GM21381 (cell line): Measurements from ENCODE around the gene DGCR8.
"Not testable (repeated sequence)": the region's sequence is repeated elsewhere in the genome, so short reads cannot be mapped to it uniquely, and the experiment has no call there.

Experiments used
- ATAC-seq: cut with Tn5 transposase; IDR thresholded peaks from one replicate; pipeline ENCODE4 v1.9.1; 2021; ENCODE audit warnings: mild to moderate bottlenecking, moderate library complexity; ENCODE audit not compliant: unreplicated experiment

Gene DGCR8

DNA sequence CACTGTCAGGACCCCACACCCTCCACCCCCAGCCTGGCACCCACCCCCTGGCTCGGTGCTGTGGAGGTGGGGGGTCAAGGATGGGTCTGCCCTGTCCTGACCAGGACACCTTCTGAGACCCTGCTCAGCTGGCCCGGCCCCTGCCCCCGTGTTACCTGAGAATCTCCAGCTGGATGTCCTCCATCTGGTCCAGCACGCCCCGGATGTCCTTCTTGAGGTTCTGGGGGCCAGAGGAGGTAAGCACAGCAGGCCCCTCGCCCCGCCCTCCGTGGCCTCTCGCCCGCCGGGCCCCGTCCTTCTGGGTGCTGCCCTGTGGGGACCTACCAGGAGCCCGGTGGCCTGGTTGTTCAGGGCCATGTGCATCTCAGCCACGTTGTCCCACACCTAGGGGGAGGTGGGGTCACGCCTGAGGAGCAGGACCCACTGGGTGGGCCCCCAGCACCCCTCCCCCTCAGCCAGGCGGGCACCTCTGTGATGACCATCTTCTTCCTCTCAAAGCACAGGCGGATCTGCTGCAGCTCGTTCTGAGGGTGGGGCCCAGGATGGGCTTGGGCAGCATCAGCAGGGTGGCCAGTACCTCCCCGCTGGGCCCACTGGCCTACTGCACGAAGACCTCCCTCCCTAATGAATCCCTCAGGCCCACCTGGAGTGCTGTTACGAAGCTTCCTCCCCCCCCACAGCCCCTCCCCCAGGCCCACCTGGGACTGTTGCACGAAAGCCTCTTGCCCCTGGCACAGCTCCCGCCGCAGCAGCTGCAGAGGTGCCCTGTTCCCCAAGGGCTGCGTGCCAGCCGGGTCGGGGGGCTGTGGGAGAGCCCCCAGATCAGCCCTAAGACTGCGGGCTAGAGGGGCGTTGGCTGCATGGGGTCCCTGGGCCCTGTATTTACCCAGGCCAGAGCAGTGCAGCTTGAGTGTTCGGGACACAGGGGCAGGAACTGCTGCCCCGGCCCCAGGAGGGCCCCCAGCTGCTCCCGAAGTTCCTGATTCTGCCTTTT lies 69.5 kb downstream of the DGCR8 start:
- no peak for ATAC-seq

DNA sequence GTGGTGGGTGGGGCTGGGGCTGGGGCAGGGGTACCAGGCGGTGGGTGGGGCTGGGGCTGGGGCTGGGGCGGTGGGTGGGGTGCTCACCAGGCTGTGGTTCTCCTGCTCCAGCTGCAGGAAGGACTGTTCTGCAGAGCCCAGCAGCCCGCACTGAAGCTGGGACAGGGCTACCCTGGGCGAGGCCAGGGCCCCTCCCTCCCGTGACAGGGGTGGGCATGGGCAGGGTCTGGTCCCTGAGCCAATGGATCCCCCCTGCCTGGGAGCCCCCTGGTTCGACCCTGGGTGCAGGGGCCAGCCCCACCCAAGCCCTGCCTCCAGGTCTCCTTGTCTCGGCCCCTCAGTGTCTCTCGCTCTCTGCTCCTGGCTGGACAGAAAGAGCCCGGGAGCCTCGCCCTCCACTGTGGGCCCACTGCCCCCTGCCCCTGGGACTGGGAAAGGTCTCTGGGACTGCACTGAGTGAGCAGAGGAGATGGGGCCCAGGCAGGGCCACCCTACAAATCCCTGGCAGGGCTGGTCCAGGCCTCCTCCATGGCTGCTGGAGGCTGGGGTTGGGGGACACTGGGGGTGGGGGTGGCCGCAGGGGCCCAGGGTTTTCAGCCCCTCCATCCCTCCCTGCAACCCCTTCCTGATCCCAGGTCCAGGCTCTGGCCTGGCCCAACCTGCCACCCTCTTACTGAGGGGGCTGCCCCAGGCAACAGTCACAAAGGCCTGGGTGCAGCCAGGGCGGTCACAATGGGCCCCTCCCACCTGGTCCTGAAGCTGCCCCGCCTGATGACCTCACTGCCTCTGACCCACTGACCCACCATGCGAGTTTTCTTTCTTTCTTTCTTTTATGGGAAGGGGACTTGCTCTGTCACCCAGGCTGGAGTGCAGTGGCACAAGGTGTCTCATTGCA lies 70.6 kb downstream of the DGCR8 start, which contains the start of gene CCDC188:
TSS of gene CCDC188 (minus strand) at position 675 of the 895 bp plus-strand sequence. CDS start at position 606, 69 bp downstream.
- no peak for ATAC-seq

DNA sequence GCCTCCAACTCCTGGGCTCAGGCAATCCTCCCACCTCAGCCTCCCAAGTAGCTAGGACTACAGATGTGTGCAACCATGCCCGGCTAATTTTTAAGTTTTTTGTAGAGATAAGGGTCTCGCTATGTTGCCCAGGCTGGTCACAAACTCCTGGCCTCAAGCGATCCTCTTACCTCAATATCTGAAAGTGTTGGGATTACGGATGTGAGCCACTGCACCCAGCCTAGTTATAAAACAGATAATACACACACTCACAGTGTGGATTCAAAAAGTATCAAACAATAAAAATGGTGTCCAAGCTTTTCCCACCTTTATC lies 71.2 kb downstream of the DGCR8 start:
- no peak for ATAC-seq

DNA sequence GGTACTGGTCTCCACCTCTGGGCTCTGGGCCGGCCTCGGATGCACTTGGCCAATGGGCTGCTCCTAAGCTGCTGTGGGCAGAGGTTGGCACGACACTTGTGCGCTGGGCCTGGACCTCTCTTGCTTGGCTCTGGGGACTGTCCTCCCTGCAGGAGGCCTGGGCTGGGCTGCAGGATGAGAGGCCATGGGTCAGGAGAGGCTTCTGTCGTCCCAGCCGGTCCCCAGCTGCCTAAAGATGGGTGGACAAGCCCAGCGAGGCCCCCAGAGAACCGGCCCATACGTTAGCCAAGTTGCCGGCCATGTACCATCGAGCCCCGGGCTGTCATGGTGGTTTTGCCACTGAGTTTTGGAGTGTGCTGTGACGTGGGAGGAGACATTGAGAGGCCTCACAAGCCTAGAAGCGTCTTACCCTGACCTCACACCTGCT lies 72.4 kb downstream of the DGCR8 start:
- no peak for ATAC-seq

DNA sequence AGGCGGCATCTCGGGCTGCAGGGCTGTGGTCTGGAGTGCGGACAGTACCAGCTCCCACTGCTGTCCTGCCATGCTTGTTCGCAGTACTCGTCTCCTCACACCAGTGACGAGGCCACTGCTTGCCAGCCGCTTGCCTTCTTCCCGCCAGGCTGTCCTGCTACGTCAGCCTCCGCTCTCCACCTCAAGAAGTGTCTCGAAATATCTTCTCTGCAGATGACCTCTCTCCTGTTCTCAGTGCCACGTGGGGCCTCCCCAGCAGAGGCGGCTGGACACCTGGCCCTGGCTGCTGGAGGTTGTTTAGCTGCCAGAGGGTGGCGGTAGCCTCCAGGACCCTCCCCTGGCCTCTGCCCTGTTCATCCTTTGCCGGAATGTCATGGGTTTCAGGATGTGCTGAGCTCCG lies 73.9 kb downstream of the DGCR8 start:
- ATAC-seq, result no peak

DNA sequence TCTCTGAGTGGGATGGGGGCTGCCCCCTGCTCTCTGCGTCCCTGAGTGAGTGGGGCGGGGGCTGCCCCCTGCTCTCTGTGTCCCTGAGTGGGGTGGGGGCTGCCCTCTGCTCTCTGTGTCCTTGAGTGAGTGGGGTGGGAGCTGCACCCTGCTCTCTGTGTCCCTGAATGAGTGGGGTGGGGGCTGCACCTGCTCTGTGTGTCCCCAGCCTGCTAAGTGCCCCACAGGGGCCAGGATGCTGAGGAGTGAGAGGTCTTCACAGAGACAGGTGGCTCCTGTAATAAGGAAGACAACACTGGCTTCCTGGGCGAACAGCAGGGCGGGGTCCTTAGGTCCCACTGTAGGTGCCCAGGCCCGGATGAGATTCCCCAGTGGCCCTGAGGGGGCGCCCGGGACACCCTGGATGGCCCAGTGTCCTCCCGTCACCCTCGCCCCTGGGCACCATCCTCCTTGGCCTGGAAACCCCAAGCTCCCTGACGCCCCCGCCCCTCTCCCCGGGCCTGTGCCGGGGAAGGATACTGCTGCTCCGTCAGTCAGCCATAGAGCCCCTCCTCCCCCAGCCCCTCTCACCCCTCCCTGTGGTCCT lies 74.7 kb downstream of the DGCR8 start:
- ATAC-seq, result no peak

DNA sequence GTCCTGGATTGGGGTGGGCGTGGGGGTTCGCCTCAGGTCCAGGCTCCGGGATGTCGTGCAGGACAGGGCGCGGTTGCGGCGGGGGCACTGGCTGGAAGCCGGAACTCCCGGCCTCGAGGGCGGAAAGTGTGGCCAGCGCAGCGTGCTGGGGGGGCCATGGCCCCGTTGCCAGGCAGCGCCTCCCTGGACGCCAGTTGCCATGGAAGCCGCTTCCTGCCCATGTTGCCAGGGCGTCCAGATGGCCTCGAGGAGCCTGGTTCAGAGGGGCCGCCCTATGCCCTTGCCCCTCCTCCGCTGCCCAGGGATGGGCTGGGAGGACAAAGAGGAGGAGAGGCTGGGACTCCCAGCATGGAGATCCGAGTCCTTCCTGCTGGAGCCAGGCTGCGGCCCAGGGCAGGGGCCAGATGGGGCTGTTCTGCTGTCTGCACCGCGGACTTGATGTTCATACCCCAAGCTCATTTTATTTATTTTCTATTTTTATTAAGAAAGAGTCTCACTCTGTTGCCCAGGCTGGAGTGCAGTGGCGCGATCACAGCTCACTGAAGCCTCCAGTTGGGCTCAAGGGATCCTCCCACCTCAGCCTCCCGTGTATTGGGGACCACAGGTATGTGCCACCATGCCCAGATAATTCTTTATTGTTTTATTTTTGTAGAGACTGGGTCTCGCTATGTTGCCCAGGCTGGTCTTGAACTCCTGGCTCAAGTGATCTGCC lies 75.4 kb downstream of the DGCR8 start:
- ATAC-seq, result no peak

DNA sequence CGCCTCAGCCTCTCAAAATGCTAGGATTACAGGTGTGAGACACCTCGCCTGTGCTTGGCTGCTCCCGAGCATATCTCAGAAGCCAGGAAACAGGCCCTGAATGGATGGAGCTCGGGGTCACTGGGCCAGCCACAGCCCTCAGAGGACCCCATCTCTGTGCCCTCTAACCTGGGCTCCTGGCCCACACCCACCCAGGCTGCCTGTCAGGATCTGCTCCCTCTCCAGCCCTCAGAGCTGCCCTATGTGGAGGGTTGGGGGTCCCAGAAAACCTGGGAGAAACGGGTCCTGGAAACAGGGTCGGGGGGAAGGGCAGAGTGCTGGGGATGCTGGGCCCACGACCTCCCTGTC lies 76.0 kb downstream of the DGCR8 start:
- no peak for ATAC-seq

DNA sequence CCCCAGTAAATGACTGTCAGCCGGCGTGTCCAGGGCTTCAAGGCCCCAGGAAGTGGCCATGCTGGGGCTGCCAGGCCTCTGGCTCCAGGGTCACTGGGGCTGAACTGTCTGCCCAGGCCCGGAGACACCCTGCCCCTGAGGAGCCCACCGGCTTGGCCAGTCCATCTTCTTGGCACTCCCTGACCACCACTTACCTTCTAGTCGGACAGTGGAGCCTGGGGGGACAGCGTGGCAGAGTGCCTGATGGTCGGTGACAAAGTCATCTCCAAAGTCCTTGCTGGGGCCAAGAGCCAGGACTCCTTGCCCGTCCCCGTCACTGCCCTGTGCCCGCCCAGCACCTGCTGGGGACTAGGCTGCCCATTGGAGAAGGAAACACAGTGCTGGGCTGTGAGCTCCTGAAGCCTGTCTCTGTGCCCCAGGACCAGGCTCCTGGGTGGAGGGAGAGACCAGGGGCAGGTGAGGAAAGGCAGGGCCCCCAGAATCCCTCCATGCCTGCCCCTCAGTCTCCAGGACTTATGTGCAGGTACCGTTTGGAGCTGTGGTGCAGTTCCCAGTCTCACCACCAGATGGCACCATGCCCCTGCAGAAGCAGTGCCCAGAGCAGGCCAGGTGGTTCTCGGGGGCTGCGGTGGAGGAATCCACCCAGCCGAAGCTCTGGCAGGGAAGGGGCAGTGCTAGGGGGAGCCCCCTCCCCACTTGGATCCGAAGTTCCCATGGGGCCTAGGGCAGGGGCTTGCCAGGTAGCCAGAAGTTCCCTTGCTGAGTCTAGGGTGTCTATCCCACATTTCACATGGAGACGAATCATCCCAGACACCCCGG lies 76.8 kb downstream of the DGCR8 start:
- ATAC-seq, result no peak

DNA sequence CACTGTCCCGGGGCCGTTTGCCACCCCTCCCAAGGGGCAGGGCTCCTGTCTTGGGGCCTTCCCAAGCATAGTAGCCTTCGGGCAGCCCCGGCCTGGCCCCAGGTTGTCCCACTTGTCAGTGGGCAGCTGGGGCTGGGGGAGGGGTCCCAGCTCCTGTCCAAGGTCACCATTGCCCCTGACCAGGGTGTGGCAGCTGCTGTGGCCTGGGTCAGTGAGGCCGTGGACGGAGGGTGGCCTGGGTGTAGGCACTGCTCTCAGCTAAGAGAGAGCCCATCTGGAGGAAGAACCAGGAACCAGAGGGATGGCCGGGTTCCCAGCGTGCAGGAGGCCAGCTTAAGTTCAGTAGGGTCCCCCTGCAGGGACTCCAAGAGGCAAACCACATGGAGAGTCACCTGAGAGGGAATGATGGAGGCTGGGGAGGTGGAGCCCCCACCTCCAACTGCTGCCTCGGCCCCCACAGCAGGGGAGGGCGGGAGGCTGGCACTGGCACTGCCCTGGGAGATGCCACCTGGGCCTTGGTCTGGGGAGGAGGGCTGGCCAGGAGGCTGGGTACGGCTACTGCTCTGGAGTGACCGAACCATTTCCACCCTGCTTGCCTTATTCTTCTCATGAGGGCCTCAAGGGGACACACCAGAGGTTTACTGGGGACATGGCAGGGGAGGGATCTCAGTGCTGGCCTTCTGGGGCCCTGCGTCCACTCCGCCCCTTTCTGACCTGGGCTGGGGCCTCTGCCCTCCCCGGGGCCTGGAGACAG lies 77.6 kb downstream of the DGCR8 start:
- no peak for ATAC-seq

DNA sequence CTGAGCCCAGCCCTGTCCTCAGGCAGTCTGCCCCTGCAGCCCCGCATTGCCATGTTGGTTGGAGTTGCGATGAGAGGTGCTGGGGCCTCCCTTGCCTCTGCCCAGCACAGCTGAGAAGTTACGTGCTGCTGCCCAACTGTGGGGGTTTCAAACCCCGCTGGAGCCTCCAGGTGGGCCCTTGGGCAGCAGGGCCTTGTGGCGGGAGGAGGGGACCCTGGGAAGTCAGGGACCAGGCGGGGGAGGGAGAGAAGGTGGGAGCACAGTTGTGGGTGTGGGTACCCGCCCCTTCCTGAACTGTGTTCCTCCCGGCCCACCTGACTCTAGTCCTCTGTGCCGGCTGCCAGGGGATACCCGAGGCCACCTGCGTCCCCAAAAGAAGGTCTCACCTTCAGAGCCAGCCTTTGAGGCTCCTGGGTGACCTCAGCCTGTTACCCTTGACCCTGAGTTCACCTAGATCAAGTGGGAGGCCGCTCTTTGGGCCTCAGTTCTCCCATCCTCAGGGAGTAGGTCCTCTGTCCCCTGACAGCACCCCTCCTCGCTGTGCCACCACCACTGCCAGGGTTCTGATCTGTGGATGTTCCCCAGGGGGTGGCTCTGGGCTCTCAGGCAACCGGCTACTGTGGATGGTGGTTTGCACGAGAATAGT lies 78.5 kb downstream of the DGCR8 start:
- no peak for ATAC-seq

DNA sequence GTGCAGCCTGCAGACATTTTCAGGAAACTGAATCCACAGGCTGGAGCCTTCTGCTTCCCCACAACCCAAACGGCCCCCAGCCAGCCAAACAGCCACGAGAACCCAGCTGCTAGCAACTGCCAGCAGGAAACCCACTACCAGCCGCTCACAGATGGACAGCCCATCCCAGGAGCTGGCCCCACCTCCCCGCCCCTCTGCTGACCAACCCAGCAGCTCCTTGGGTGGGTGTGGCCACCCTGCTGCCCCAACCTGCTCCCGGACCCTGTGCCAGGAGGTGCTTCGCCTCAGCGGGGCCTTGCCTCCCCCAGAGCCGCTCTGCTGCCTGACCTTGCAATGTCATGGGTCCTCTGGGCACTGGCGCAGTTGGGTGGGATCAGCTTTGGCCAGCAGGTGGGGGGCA lies 79.0 kb downstream of the DGCR8 start:
- ATAC-seq, result no peak

DNA sequence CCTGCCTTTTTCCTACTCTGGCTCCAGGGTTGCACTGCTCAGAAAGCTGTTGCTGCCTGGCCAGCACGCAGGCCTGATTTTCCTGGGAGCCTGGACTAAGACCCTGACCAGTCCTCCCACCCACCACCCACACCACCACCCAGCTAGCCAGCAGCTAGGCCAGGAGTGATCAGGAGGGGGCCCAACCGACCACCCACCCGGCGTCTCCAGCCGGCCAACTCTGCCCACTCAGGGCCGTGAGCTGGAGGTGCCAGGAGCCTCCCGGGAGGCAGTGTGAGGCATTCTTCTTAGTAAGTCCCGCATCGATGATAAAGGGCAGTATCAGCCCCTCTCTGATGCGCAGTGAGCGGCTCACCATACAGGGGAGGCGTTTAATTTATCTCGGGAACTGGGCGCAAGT lies 79.5 kb downstream of the DGCR8 start:
- ATAC-seq, result not testable (repeated sequence)

DNA sequence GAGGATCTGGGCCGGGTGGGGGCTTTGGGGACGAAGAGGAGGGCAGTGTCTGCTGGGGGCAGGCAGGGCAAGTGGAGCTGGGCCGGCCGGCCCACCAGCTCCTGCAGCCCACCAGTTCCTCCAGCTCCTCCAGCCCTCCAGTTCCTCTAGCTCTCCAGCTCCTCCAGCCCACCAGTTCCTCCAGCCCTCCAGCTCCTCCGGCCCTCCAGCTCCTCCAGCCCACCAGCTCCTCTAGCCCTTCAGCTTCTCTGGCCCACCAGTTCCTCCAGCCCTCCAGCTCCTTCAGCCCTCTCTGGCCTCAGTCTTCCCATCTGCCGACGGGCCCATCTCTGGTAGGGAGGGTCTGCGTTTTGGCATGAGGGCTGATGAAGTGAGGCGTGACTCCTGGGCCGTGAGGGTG lies 80.0 kb downstream of the DGCR8 start:
- no peak for ATAC-seq
